WTC11 (cell line): ENCODE results near the gene ALDH5A1.

Experiments
- TF ChIP-seq, protein P1 (sequence below): sonication (generic); formaldehyde crosslinking; IDR thresholded peaks from 2 replicates; pipeline ENCODE4 v1.8.1; 2022; ENCODE audit warnings: missing genetic modification reagents, borderline replicate concordance
- TF ChIP-seq, protein P2 (sequence below): fragments of 200-600 bp; IDR thresholded peaks from 2 replicates; pipeline ENCODE4 v1.8.0; 2022; ENCODE audit warnings: antibody characterized with exemption
- TF ChIP-seq, protein P3 (sequence below): sonication (generic); formaldehyde crosslinking; IDR thresholded peaks from 2 replicates; pipeline ENCODE4 v1.8.1; 2022; ENCODE audit warnings: mild to moderate bottlenecking, moderate library complexity, missing genetic modification reagents
- TF ChIP-seq, protein P4 (sequence below): sonication (generic); formaldehyde crosslinking; IDR thresholded peaks from 2 replicates; pipeline ENCODE4 v1.8.1; 2022; ENCODE audit warnings: low read depth, missing genetic modification reagents, borderline replicate concordance

DNA sequence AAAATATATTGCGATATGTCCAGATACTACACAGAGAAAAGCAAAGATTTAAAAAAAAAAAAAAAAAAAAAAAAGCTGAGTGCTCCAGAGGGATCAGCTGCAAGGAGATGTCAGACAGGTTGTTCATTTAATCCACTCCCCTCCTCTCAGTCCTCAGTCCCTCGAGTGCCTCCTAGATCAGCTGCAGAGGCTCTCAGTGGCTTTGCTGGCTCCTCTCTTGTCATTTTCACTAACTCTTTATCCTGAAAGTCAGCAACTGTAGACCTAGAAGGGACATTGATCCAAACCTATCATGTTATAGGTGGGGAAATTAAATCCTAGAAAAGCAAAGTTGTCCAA, 89.6 kb downstream of the ALDH5A1 start:
- TF ChIP-seq, protein P1, sequence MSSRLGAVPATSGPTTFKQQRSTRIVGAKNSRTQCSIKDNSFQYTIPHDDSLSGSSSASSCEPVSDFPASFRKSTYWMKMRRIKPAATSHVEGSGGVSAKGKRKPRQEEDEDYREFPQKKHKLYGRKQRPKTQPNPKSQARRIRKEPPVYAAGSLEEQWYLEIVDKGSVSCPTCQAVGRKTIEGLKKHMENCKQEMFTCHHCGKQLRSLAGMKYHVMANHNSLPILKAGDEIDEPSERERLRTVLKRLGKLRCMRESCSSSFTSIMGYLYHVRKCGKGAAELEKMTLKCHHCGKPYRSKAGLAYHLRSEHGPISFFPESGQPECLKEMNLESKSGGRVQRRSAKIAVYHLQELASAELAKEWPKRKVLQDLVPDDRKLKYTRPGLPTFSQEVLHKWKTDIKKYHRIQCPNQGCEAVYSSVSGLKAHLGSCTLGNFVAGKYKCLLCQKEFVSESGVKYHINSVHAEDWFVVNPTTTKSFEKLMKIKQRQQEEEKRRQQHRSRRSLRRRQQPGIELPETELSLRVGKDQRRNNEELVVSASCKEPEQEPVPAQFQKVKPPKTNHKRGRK (CRISPR knock-in tag), result no peak
- TF ChIP-seq, protein P2, sequence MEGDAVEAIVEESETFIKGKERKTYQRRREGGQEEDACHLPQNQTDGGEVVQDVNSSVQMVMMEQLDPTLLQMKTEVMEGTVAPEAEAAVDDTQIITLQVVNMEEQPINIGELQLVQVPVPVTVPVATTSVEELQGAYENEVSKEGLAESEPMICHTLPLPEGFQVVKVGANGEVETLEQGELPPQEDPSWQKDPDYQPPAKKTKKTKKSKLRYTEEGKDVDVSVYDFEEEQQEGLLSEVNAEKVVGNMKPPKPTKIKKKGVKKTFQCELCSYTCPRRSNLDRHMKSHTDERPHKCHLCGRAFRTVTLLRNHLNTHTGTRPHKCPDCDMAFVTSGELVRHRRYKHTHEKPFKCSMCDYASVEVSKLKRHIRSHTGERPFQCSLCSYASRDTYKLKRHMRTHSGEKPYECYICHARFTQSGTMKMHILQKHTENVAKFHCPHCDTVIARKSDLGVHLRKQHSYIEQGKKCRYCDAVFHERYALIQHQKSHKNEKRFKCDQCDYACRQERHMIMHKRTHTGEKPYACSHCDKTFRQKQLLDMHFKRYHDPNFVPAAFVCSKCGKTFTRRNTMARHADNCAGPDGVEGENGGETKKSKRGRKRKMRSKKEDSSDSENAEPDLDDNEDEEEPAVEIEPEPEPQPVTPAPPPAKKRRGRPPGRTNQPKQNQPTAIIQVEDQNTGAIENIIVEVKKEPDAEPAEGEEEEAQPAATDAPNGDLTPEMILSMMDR, result no peak
- TF ChIP-seq, protein P3, sequence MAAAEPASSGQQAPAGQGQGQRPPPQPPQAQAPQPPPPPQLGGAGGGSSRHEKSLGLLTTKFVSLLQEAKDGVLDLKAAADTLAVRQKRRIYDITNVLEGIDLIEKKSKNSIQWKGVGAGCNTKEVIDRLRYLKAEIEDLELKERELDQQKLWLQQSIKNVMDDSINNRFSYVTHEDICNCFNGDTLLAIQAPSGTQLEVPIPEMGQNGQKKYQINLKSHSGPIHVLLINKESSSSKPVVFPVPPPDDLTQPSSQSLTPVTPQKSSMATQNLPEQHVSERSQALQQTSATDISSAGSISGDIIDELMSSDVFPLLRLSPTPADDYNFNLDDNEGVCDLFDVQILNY (CRISPR knock-in tag), result no peak
- TF ChIP-seq, protein P4, sequence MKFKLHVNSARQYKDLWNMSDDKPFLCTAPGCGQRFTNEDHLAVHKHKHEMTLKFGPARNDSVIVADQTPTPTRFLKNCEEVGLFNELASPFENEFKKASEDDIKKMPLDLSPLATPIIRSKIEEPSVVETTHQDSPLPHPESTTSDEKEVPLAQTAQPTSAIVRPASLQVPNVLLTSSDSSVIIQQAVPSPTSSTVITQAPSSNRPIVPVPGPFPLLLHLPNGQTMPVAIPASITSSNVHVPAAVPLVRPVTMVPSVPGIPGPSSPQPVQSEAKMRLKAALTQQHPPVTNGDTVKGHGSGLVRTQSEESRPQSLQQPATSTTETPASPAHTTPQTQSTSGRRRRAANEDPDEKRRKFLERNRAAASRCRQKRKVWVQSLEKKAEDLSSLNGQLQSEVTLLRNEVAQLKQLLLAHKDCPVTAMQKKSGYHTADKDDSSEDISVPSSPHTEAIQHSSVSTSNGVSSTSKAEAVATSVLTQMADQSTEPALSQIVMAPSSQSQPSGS (CRISPR knock-in tag), result no peak
